Ishikawa (cell line): ENCODE data around the gene RAI1.
A peak's percentile ranks its signal among the peaks of the same experiment; 100 is the strongest.

Source experiments
- CEBPB ChIP-seq: IDR thresholded peaks from 2 replicates; pipeline ENCODE4 v1.6.1; 2012
- EP300 ChIP-seq: IDR thresholded peaks from 2 replicates; pipeline ENCODE4 v1.6.1; 2012; ENCODE audit warnings: borderline replicate concordance
- NFIC ChIP-seq: IDR thresholded peaks from 2 replicates; pipeline ENCODE4 v1.6.1; 2012
- RAD21 ChIP-seq: IDR thresholded peaks from 2 replicates; pipeline ENCODE4 v1.6.1; 2012; ENCODE audit warnings: low read depth
- TAF1 ChIP-seq: IDR thresholded peaks from 2 replicates; pipeline ENCODE4 v1.6.1; 2012; ENCODE audit warnings: low read depth, mild to moderate bottlenecking
- TCF12 ChIP-seq: IDR thresholded peaks from 2 replicates; pipeline ENCODE4 v1.6.1; 2012; ENCODE audit warnings: low read depth
- TEAD4 ChIP-seq: IDR thresholded peaks from 2 replicates; pipeline ENCODE4 v1.6.1; 2012
- YY1 ChIP-seq: IDR thresholded peaks from 2 replicates; pipeline ENCODE4 v1.6.1; 2012; ENCODE audit warnings: low read depth
- ZBTB7A ChIP-seq: IDR thresholded peaks from 2 replicates; pipeline ENCODE4 v1.6.1; 2012; ENCODE audit warnings: low read depth
- TF ChIP-seq, protein P1 (sequence below): IDR thresholded peaks from 2 replicates; pipeline ENCODE4 v1.6.1; 2012
- TF ChIP-seq, protein P2 (sequence below): IDR thresholded peaks from 2 replicates; pipeline ENCODE4 v1.6.1; 2012
- TF ChIP-seq, protein P3 (sequence below): IDR thresholded peaks from 2 replicates; pipeline ENCODE4 v1.6.1; 2012; ENCODE audit warnings: low read depth, mild to moderate bottlenecking

DNA sequence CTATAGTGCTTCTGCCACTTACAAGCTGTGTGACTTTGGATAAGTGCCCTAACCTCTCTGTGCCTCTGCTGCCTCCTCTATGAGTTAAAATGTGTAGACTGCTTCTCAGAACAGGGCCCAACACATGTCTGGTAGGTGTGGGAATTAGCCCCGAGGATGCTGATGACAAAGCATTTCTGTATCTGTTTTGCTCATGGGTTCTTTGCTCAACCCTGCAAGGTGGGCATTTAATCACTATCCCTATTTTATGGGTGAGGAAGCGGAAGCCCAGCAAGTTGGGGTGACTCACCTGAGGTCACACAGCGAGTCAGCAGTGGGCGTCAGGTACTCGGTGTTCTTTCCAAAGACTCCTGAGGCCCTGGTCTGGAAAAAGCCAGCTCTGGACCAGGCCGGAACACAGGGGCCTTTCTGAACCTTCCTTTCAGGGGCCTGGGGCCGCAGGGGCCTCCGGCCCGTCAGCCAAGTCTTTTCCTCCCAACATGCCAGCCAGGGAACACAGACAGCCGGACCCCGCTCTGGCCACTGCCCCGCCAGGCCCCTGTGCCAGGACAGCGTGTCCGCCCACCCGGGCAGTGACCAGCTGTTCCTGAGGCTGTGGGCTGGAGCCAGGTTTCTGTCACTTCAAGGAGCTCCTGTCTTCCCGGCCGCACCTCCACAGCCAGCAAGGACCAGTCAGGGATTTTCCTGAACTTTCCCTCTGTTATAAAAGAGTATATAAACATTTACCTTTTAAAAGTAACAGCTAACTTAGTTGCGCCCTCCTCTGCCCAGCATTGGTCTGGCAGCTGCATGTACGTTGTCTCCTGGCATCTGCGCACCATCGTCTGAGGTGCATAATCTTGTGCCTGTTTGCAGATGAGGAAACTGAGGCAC, 93.0 kb downstream of the RAI1 start:
- TF ChIP-seq TAF1 (no peak), EP300 (no peak), NFIC (no peak), YY1 (no peak), CEBPB (no peak), ZBTB7A (no peak), TEAD4 (no peak), RAD21 (peak; percentile 30; the same call in 1 of the 2 replicates), TCF12 (no peak)
- TF ChIP-seq, protein P1, sequence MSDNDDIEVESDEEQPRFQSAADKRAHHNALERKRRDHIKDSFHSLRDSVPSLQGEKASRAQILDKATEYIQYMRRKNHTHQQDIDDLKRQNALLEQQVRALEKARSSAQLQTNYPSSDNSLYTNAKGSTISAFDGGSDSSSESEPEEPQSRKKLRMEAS = no peak
- TF ChIP-seq, protein P2, sequence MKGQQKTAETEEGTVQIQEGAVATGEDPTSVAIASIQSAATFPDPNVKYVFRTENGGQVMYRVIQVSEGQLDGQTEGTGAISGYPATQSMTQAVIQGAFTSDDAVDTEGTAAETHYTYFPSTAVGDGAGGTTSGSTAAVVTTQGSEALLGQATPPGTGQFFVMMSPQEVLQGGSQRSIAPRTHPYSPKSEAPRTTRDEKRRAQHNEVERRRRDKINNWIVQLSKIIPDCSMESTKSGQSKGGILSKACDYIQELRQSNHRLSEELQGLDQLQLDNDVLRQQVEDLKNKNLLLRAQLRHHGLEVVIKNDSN = no peak
- TF ChIP-seq, protein P3, sequence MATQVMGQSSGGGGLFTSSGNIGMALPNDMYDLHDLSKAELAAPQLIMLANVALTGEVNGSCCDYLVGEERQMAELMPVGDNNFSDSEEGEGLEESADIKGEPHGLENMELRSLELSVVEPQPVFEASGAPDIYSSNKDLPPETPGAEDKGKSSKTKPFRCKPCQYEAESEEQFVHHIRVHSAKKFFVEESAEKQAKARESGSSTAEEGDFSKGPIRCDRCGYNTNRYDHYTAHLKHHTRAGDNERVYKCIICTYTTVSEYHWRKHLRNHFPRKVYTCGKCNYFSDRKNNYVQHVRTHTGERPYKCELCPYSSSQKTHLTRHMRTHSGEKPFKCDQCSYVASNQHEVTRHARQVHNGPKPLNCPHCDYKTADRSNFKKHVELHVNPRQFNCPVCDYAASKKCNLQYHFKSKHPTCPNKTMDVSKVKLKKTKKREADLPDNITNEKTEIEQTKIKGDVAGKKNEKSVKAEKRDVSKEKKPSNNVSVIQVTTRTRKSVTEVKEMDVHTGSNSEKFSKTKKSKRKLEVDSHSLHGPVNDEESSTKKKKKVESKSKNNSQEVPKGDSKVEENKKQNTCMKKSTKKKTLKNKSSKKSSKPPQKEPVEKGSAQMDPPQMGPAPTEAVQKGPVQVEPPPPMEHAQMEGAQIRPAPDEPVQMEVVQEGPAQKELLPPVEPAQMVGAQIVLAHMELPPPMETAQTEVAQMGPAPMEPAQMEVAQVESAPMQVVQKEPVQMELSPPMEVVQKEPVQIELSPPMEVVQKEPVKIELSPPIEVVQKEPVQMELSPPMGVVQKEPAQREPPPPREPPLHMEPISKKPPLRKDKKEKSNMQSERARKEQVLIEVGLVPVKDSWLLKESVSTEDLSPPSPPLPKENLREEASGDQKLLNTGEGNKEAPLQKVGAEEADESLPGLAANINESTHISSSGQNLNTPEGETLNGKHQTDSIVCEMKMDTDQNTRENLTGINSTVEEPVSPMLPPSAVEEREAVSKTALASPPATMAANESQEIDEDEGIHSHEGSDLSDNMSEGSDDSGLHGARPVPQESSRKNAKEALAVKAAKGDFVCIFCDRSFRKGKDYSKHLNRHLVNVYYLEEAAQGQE = no peak
